ENCODE results near the gene PDCD2L.

- TF ChIP-seq CTCF (tag by site-specific recombination; IDR thresholded peaks at IDR 0.05) (no peak), ZNF596 (tag by site-specific recombination; IDR thresholded peaks at IDR 0.05) (no peak), ZNF146 (tag by site-specific recombination; IDR thresholded peaks at IDR 0.05) (no peak)
Measured at GRCh38 chr19:34393629-34394028, 10.6 kb upstream of the PDCD2L start.
